Thoracic aorta (tissue), 2 donors: ENCODE measurements around the gene STX1A. TPM values are rescaled to one million over a fixed set of nuclear protein-coding genes. Genes with fewer than 3 reads are reported as not detected.

Experiments used
- ATAC-seq: fragments of 150-250 bp; one replicate; pipeline ENCODE4 v1.8.0; 2017; ENCODE audit warnings: low read depth; ENCODE audit not compliant: insufficient number of reproducible peaks, low FRiP score
- DNase-seq: peaks from one replicate; pipeline ENCODE4 v3.0.0-alpha.2; 2020; ENCODE audit warnings: low spot score
- H3K27ac ChIP-seq, 2 donors: fragments of 200-600 bp; sonication (generic); 1 replicate in 1 of 2; 2 replicates in 1 of 2; pipeline ENCODE4 v1.5.1; 2016; ENCODE audit warnings: mild to moderate bottlenecking in 2 of 2, moderate library complexity in 2 of 2
- H3K27me3 ChIP-seq: fragments of 200-600 bp; sonication (generic); replicated peaks from 2 replicates; pipeline ENCODE4 v1.6.0; 2016; ENCODE audit warnings: mild to moderate bottlenecking; ENCODE audit not compliant: insufficient read depth
- H3K36me3 ChIP-seq: fragments of 200-600 bp; sonication (generic); one replicate; pipeline ENCODE4 v1.5.1; 2016
- H3K4me1 ChIP-seq, 2 donors: fragments of 200-600 bp; sonication (generic); 1 replicate in 1 of 2; 2 replicates in 1 of 2; pipeline versions ENCODE4 v1.5.1 to v1.6.0; 2016; ENCODE audit warnings: low read depth in 2 of 2, mild to moderate bottlenecking in 1 of 2; ENCODE audit not compliant: control insufficient read depth in 1 of 2
- H3K4me3 ChIP-seq: fragments of 200-600 bp; sonication (generic); 2 replicates; pipeline ENCODE4 v1.5.1; 2016; ENCODE audit warnings: mild to moderate bottlenecking
- H3K9me3 ChIP-seq: fragments of 200-600 bp; sonication (generic); 2 replicates; pipeline ENCODE4 v1.5.1; 2016
- CTCF ChIP-seq: fragments of 200-600 bp; sonication (generic); IDR thresholded peaks from one replicate; pipeline ENCODE4 v1.5.1; 2019; ENCODE audit warnings: antibody characterized with exemption
- total RNA-seq, 2 donors: library from RNA; depleted of rRNA; stranded (reverse); fragments of >200 nt; gene quantifications; one replicate each; pipeline versions ENCODE4 v1.1.0 to v1.2.3, GENCODE V29; 2016

Gene STX1A
- 10 to 100 TPM; 10.3 to 16.8 TPM for total RNA-seq

- no peak for DNase-seq
- no peak for TF ChIP-seq CTCF
Observed at GRCh38 chr7:73718905-73719805, at the start of gene STX1A. Gene STX1A (minus strand): TSS chr7:73719669. CDS start chr7:73719631, 38 bp downstream.

GRCh38 chr7:73768641-73769480, 49.4 kb upstream of the STX1A start:
- H3K36me3 ChIP-seq, result no peaks in the 10 kb centered on the region
- DNase-seq (no peak), ATAC-seq (no peak)
- H3K27me3 ChIP-seq, result peaks cover 5% of the 10 kb centered on the region
- peaks cover 2 to 14% of the 10 kb centered on the region in 2 donors for H3K4me1 ChIP-seq
- H3K27ac ChIP-seq, result no peak overlapping the region
- no peaks in the 10 kb centered on the region for H3K9me3 ChIP-seq
- TF ChIP-seq CTCF, result no peak
- H3K4me3 ChIP-seq, result peak overlapping the region; percentile 3

More at GRCh38 chr7:73718905-73719805, at the start of gene STX1A:
- H3K36me3 ChIP-seq, result no peaks in the 10 kb centered on the region
- H3K9me3 ChIP-seq, result no peaks in the 10 kb centered on the region
- peak; percentile 42 for ATAC-seq
- peak within 1 kb of the TSS; percentile 93 for H3K4me3 ChIP-seq
- peak within 1 kb of the TSS; percentile 23 to 44 for H3K27ac ChIP-seq
- peaks cover 21 to 67% of the 10 kb centered on the region in 2 donors for H3K4me1 ChIP-seq
- H3K27me3 ChIP-seq, result no peaks in the 10 kb centered on the region

GRCh38 chr7:73766556-73767229, 47.2 kb upstream of the STX1A start:
- Histone ChIP-seq H3K27ac (no peak overlapping the region), H3K36me3 (no peaks in the 10 kb centered on the region), H3K4me1 (peaks cover 2 to 14% of the 10 kb centered on the region in 2 donors), H3K27me3 (peaks cover 5% of the 10 kb centered on the region), H3K9me3 (no peaks in the 10 kb centered on the region), H3K4me3 (no peak overlapping the region)
- TF ChIP-seq CTCF, result no peak
- DNase-seq, result no peak
- no peak for ATAC-seq

GRCh38 chr7:73762659-73762999, 43.2 kb upstream of the STX1A start:
- ATAC-seq (no peak), DNase-seq (no peak)
- Histone ChIP-seq H3K27me3 (no peaks in the 10 kb centered on the region), H3K27ac (no peak overlapping the region), H3K9me3 (no peaks in the 10 kb centered on the region), H3K36me3 (no peaks in the 10 kb centered on the region), H3K4me3 (no peak overlapping the region), H3K4me1 (no peaks in the 10 kb centered on the region)
- no peak for TF ChIP-seq CTCF
